ENCODE measurements around the gene PROB1.

The PROB1 gene

DNA sequence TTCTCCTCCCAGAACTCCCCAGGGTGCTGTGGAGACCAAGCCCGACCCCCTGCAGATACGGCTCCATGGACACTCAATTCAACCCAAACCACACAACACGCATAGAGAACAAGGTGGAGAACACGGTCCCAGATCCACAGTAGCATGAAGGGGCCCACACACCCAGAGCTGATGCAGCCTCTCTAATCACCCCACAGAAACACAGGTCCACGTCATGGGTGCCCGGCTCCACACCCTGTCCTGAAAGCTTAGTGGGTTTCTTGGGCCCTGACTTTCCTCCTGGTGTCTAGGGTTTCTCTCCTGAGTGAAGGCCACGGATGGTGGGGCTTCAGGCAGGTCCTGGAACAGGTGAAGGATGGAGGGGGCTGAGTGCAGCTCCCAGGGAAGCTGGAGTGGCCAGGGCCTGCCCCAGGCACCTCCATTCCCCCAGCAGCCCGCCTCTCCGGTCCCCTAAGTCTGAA lies 10.3 kb downstream of the PROB1 start:
- DNase-seq (ENCODE audit: low spot score) (no peak), ATAC-seq (ENCODE audit: low read depth) (no peak)
- Histone ChIP-seq H3K4me3 (ENCODE audit: severe bottlenecking) (peak overlapping the region; percentile 18), H3K4me1 (ENCODE audit: insufficient read depth, poor library complexity, severe bottlenecking) (peaks cover 14% of the 10 kb centered on the region), H3K27me3 (ENCODE audit: insufficient read depth, poor library complexity, severe bottlenecking) (no peaks in the 10 kb centered on the region), H3K36me3 (ENCODE audit: low read depth) (no peaks in the 10 kb centered on the region), H3K9me3 (ENCODE audit: severe bottlenecking) (no peaks in the 10 kb centered on the region), H3K27ac (ENCODE audit: poor library complexity, severe bottlenecking) (no peak overlapping the region)
- TF ChIP-seq, protein P1, sequence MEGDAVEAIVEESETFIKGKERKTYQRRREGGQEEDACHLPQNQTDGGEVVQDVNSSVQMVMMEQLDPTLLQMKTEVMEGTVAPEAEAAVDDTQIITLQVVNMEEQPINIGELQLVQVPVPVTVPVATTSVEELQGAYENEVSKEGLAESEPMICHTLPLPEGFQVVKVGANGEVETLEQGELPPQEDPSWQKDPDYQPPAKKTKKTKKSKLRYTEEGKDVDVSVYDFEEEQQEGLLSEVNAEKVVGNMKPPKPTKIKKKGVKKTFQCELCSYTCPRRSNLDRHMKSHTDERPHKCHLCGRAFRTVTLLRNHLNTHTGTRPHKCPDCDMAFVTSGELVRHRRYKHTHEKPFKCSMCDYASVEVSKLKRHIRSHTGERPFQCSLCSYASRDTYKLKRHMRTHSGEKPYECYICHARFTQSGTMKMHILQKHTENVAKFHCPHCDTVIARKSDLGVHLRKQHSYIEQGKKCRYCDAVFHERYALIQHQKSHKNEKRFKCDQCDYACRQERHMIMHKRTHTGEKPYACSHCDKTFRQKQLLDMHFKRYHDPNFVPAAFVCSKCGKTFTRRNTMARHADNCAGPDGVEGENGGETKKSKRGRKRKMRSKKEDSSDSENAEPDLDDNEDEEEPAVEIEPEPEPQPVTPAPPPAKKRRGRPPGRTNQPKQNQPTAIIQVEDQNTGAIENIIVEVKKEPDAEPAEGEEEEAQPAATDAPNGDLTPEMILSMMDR (IDR thresholded peaks at IDR 0.05; ENCODE audit: poor library complexity, severe bottlenecking): no peak

DNA sequence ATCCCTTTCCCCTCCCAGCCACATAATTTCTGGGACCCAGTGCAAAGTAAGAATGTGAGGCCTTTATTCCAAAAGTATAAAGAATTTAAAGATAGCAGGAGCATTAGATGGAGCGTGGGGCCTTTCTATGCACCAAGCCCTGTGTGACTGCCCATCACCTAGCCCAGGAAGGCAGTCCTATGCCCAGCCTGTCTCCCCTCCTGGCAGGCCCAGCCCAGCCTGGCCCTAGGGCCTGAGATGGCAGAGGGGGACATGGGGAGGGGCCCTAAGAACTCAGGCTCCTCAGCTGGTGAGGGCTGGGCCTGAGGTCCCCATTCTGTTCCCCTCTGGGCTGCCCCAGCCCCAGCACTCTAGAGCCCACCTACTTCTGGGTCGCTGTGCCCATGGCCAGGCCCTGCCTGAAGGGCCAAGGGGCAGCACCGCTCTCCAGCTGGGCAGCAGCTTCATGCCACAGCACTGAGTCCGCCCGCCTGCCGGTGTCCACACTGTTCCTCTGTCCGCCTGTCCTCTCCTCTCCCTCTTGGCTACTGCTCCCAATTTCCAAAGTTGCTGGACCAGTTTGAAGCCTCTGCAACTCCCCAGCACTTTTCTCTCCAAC lies 10.8 kb downstream of the PROB1 start:
- TF ChIP-seq, protein P1 (IDR thresholded peaks at IDR 0.05; ENCODE audit: poor library complexity, severe bottlenecking): no peak
- no peak overlapping the region for H3K4me3 ChIP-seq (ENCODE audit: severe bottlenecking)
- H3K9me3 ChIP-seq (ENCODE audit: severe bottlenecking): no peaks in the 10 kb centered on the region
- DNase-seq (ENCODE audit: low spot score) (no peak), ATAC-seq (ENCODE audit: low read depth) (no peak)
- peaks cover 14% of the 10 kb centered on the region for H3K4me1 ChIP-seq (ENCODE audit: insufficient read depth, poor library complexity, severe bottlenecking)
- H3K27ac ChIP-seq (ENCODE audit: poor library complexity, severe bottlenecking): no peak overlapping the region
- H3K27me3 ChIP-seq (ENCODE audit: insufficient read depth, poor library complexity, severe bottlenecking): no peaks in the 10 kb centered on the region
- no peaks in the 10 kb centered on the region for H3K36me3 ChIP-seq (ENCODE audit: low read depth)

DNA sequence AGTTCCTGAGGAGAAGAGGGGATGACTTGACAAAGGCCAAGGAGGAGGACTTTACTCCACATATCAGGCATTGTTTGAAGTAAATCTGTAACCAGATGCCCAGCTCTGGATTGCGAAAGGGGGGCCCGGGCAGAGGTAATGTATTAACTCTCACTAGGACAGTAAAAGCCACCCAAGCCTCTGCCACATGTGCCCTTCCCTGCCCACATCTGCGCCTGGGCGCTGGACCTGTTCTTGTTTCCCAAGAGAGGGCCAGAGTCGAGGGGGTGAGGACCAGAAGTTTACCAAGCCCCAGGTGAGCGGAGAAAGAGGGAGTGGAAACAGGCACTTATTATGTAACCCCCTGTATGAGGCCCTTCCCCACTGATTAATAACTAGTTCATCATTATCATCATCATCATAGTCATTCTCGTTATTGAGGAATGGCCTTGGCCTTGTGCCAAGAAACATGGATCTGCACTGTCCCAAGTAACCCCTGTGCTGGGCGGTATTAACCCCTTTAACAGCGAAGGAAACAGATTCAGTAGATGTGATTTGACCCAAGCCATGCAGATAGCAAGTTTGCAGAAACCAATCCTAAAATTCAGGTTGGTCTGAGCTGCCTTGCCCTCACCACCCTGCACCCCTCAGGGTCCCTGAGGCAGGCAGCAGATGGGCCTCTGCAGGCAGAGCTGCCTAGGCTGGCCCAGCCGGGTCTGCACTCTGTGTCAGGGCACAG lies 11.5 kb downstream of the PROB1 start, which contains the start of gene SLC23A1:
SLC23A1 (minus strand) TSS at position 23 of the 718 bp plus-strand sequence. CDS start 44 bp downstream, outside the sequence.
- TF ChIP-seq, protein P1 (IDR thresholded peaks at IDR 0.05; ENCODE audit: poor library complexity, severe bottlenecking): no peak
- no peak for DNase-seq (ENCODE audit: low spot score)
- peaks cover 14% of the 10 kb centered on the region for H3K4me1 ChIP-seq (ENCODE audit: insufficient read depth, poor library complexity, severe bottlenecking)
- H3K27me3 ChIP-seq (ENCODE audit: insufficient read depth, poor library complexity, severe bottlenecking): no peaks in the 10 kb centered on the region
- no peak within 1 kb of the TSS for H3K27ac ChIP-seq (ENCODE audit: poor library complexity, severe bottlenecking)
- H3K9me3 ChIP-seq (ENCODE audit: severe bottlenecking): no peaks in the 10 kb centered on the region
- H3K36me3 ChIP-seq (ENCODE audit: low read depth): no peaks in the 10 kb centered on the region
- ATAC-seq (ENCODE audit: low read depth): peak; percentile 16; the same call in 2 of the 3 replicates
- no peak within 1 kb of the TSS for H3K4me3 ChIP-seq (ENCODE audit: severe bottlenecking)

DNA sequence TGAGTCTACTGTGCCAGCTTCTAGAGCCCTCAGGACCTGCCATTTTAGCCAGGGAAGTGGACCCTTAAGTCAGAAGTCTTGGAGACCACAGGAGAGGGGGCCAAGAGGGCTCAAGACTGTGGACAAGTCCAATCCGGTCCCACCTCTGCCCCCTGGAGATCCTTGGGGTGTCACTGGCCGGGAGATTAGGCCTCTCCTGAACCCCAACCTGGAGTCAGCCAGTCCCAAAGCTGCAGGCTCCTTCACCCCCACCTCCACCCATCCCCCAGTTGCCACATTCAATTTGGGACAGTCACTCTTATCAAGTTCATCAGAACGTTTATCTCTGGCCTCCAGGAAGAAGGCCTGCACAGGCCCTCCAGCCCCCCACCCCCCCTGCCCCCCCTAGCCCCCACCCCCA lies 12.1 kb downstream of the PROB1 start:
- Histone ChIP-seq H3K4me1 (ENCODE audit: insufficient read depth, poor library complexity, severe bottlenecking) (peaks cover 14% of the 10 kb centered on the region), H3K9me3 (ENCODE audit: severe bottlenecking) (no peaks in the 10 kb centered on the region), H3K4me3 (ENCODE audit: severe bottlenecking) (no peak overlapping the region), H3K36me3 (ENCODE audit: low read depth) (no peaks in the 10 kb centered on the region), H3K27me3 (ENCODE audit: insufficient read depth, poor library complexity, severe bottlenecking) (no peaks in the 10 kb centered on the region), H3K27ac (ENCODE audit: poor library complexity, severe bottlenecking) (no peak overlapping the region)
- DNase-seq (ENCODE audit: low spot score) (no peak), ATAC-seq (ENCODE audit: low read depth) (no peak)
- TF ChIP-seq, protein P1 (IDR thresholded peaks at IDR 0.05; ENCODE audit: poor library complexity, severe bottlenecking): no peak

Data from RWPE2 (cell line).